H9 (cell line): ENCODE data around the gene GBA2. TPM values are rescaled to one million over a fixed set of nuclear protein-coding genes. Genes with fewer than 3 reads are reported as not detected.

Experiments
- DNase-seq: peaks from one replicate; pipeline ENCODE4 v3.0.0-alpha.2; 2017
- H2AFZ ChIP-seq: one replicate; pipeline ENCODE4 v1.6.1; 2013; ENCODE audit warnings: mild to moderate bottlenecking, low read length, control low read depth, moderate library complexity
- H2AK5ac ChIP-seq: 2 replicates; pipeline ENCODE4 v1.6.1; 2013; ENCODE audit warnings: low read length, control low read depth, mixed read lengths; ENCODE audit not compliant: insufficient read length
- H2BK120ac ChIP-seq: one replicate; pipeline ENCODE4 v1.6.1; 2013; ENCODE audit warnings: low read depth, mild to moderate bottlenecking, low read length, control low read depth, inconsistent platforms; ENCODE audit not compliant: poor library complexity, severe bottlenecking
- H2BK12ac ChIP-seq: 2 replicates; pipeline ENCODE4 v1.6.1; 2013; ENCODE audit warnings: low read length, control low read depth, mixed read lengths, low read depth; ENCODE audit not compliant: insufficient read length
- H2BK15ac ChIP-seq: 2 replicates; pipeline ENCODE4 v1.6.1; 2013; ENCODE audit warnings: low read depth, low read length, control low read depth
- H2BK20ac ChIP-seq: one replicate; pipeline ENCODE4 v1.6.1; 2013; ENCODE audit warnings: low read depth, mild to moderate bottlenecking, low read length, control low read depth, inconsistent platforms; ENCODE audit not compliant: poor library complexity, severe bottlenecking
- H2BK5ac ChIP-seq: 2 replicates; pipeline ENCODE4 v1.6.1; 2013; ENCODE audit warnings: low read length, control low read depth, mixed read lengths; ENCODE audit not compliant: insufficient read length
- H3K14ac ChIP-seq: 2 replicates; pipeline ENCODE4 v1.6.1; 2013; ENCODE audit warnings: low read length, control low read depth; ENCODE audit not compliant: insufficient read depth
- H3K18ac ChIP-seq: 2 replicates; pipeline ENCODE4 v1.6.1; 2013; ENCODE audit warnings: low read depth, mild to moderate bottlenecking, mixed read lengths, low read length, control low read depth; ENCODE audit not compliant: insufficient read length
- H3K23ac ChIP-seq: 2 replicates; pipeline ENCODE4 v1.6.1; 2013; ENCODE audit warnings: low read length, control low read depth, mixed read lengths, low read depth; ENCODE audit not compliant: insufficient read length
- H3K23me2 ChIP-seq: 2 replicates; pipeline ENCODE4 v1.6.1; 2013; ENCODE audit warnings: low read depth, mild to moderate bottlenecking, mixed read lengths, low read length, control low read depth; ENCODE audit not compliant: insufficient read length, poor library complexity, severe bottlenecking
- H3K27ac ChIP-seq: 2 replicates; pipeline ENCODE4 v1.5.1; 2013; ENCODE audit warnings: low read length, control low read depth, mixed read lengths, low read depth; ENCODE audit not compliant: insufficient read length
- H3K27me3 ChIP-seq: 2 replicates; pipeline ENCODE4 v1.6.1; 2013; ENCODE audit warnings: low read length, control low read depth, inconsistent platforms; ENCODE audit not compliant: insufficient read depth
- H3K4ac ChIP-seq: 2 replicates; pipeline ENCODE4 v1.6.1; 2013; ENCODE audit warnings: low read depth, mild to moderate bottlenecking, control low read depth, inconsistent platforms, low read length, moderate library complexity
- H3K4me1 ChIP-seq: 2 replicates; pipeline ENCODE4 v1.6.1; 2013; ENCODE audit warnings: low read length, control low read depth, inconsistent platforms; ENCODE audit not compliant: insufficient read depth
- H3K4me2 ChIP-seq: 2 replicates; pipeline ENCODE4 v1.6.1; 2013; ENCODE audit warnings: low read length, control low read depth, mixed read lengths; ENCODE audit not compliant: insufficient read length, insufficient read depth
- H3K56ac ChIP-seq: 2 replicates; pipeline ENCODE4 v1.6.1; 2013; ENCODE audit warnings: low read depth, mild to moderate bottlenecking, mixed read lengths, low read length, control low read depth; ENCODE audit not compliant: insufficient read length
- H3K79me1 ChIP-seq: 2 replicates; pipeline ENCODE4 v1.6.1; 2013; ENCODE audit warnings: low read depth, mild to moderate bottlenecking, moderate library complexity, low read length, control low read depth, inconsistent platforms; ENCODE audit not compliant: insufficient read depth, poor library complexity, severe bottlenecking
- H3K79me2 ChIP-seq: 2 replicates; pipeline ENCODE4 v1.6.1; 2013; ENCODE audit warnings: low read length, control low read depth, inconsistent platforms; ENCODE audit not compliant: insufficient read depth
- H3K9ac ChIP-seq: 2 replicates; pipeline ENCODE4 v1.6.1; 2013; ENCODE audit warnings: low read length, control low read depth, mixed read lengths; ENCODE audit not compliant: insufficient read length; ENCODE audit errors: extremely low read depth
- H3K9me3 ChIP-seq: one replicate; pipeline ENCODE4 v1.6.1; 2013; ENCODE audit warnings: low read depth, low read length, inconsistent platforms; ENCODE audit not compliant: control insufficient read depth
- H3T11ph ChIP-seq: one replicate; pipeline ENCODE4 v1.6.1; 2013; ENCODE audit warnings: mild to moderate bottlenecking, low read length, control low read depth, inconsistent platforms
- H4K20me1 ChIP-seq: one replicate; pipeline ENCODE4 v1.6.1; 2013; ENCODE audit not compliant: control insufficient read depth, insufficient read length, insufficient read depth
- H4K5ac ChIP-seq: 2 replicates; pipeline ENCODE4 v1.6.1; 2013; ENCODE audit warnings: low read depth, mild to moderate bottlenecking, mixed read lengths, low read length, control low read depth; ENCODE audit not compliant: insufficient read length
- H4K8ac ChIP-seq: replicated peaks from 2 replicates; pipeline ENCODE4 v1.6.1; 2013; ENCODE audit warnings: low read length, control low read depth, mixed read lengths, low read depth; ENCODE audit not compliant: insufficient read length
- H4K91ac ChIP-seq: 2 replicates; pipeline ENCODE4 v1.6.1; 2013; ENCODE audit warnings: low read depth, mild to moderate bottlenecking, moderate library complexity, mixed read lengths, low read length, control low read depth; ENCODE audit not compliant: insufficient read length
- H3K27ac Mint-ChIP-seq, 3 experiments: 2 replicates in 2 of 3; 3 replicates in 1 of 3; pipeline ENCODE4 v1.8.0; 2020 to 2021; ENCODE audit warnings: mixed read lengths in 3 of 3, mild to moderate bottlenecking in 1 of 3, moderate library complexity in 1 of 3
- H3K27me3 Mint-ChIP-seq: 2 replicates; pipeline ENCODE4 v1.8.0; 2021; ENCODE audit warnings: low read depth, mild to moderate bottlenecking, moderate library complexity, mixed read lengths
- H3K36me3 Mint-ChIP-seq, 3 experiments: 2 replicates in 2 of 3; 3 replicates in 1 of 3; pipeline ENCODE4 v1.8.0; 2020 to 2021; ENCODE audit warnings: low read depth in 3 of 3, mixed read lengths in 3 of 3; ENCODE audit not compliant: insufficient read depth in 1 of 3
- H3K4me1 Mint-ChIP-seq, 2 experiments: 2 replicates each; pipeline ENCODE4 v1.8.0; 2020; ENCODE audit warnings: mixed read lengths in 2 of 2
- H3K4me3 Mint-ChIP-seq, 2 experiments: 2 replicates in 1 of 2; 3 replicates in 1 of 2; pipeline ENCODE4 v1.8.0; 2020 to 2021; ENCODE audit warnings: mild to moderate bottlenecking in 2 of 2, mixed read lengths in 2 of 2, moderate library complexity in 1 of 2
- H3K9me3 Mint-ChIP-seq, 2 experiments: 2 replicates in 1 of 2; 3 replicates in 1 of 2; pipeline ENCODE4 v1.8.0; 2020; ENCODE audit warnings: mild to moderate bottlenecking in 2 of 2, mixed read lengths in 2 of 2, moderate library complexity in 1 of 2
- CTCF ChIP-seq: fragments of 200-600 bp; sonication (generic); conservative IDR thresholded peaks from 3 replicates; pipeline ENCODE4 v1.8.0; 2021; ENCODE audit warnings: antibody characterized with exemption, mild to moderate bottlenecking
- WGBS: extraction: QIAGEN DNeasy Blood & Tissue Kit; methylation state at CpG from one replicate; pipeline ENCODE4 v1.1.7; 2013; ENCODE audit warnings: missing lambda C conversion rate, low lambda C conversion rate, mixed read lengths; ENCODE audit not compliant: insufficient read length; ENCODE audit errors: extremely low coverage; 5-methylcytosine and 5-hydroxymethylcytosine counted together
- total RNA-seq: library from RNA; stranded (reverse); gene quantifications from 2 replicates; pipeline ENCODE4 v1.2.1, GENCODE V29; 2021

The GBA2 gene
- total RNA-seq, 1 experiment from 2014 or later, result 103 TPM

GRCh38 chr9:35771075-35771433, 22.0 kb upstream of the GBA2 start:
- Histone ChIP-seq H4K20me1 (no peaks in the 10 kb centered on the region), H2BK5ac (no peak overlapping the region), H3K14ac (no peak overlapping the region), H4K91ac (no peak overlapping the region), H3T11ph (no peak overlapping the region), H3K23ac (no peak overlapping the region), H2BK15ac (no peak overlapping the region), H3K79me2 (no peaks in the 10 kb centered on the region), H3K4ac (no peak overlapping the region), H2BK12ac (no peak overlapping the region), H4K5ac (no peak overlapping the region), H2AK5ac (no peak overlapping the region), H3K9ac (no peak overlapping the region), H3K23me2 (no peaks in the 10 kb centered on the region), H3K9me3 (no peaks in the 10 kb centered on the region), H2BK120ac (no peak overlapping the region), H3K27me3 (no peaks in the 10 kb centered on the region), H3K4me1 (peaks cover 4% of the 10 kb centered on the region; the same call in 1 of the 2 replicates), H3K18ac (no peak overlapping the region), H2AFZ (no peak overlapping the region), H3K79me1 (no peaks in the 10 kb centered on the region), H3K27ac (no peak overlapping the region), H3K4me2 (no peak overlapping the region), H2BK20ac (no peak overlapping the region), H3K56ac (no peak overlapping the region), H4K8ac (no peak overlapping the region)
- no peaks in the 10 kb centered on the region for H3K9me3 Mint-ChIP-seq
- peaks cover 14 to 17% of the 10 kb centered on the region in 2 experiments for H3K4me1 Mint-ChIP-seq
- no peak overlapping the region for H3K27ac Mint-ChIP-seq
- DNase-seq, result no peak
- H3K36me3 Mint-ChIP-seq, result no peaks in the 10 kb centered on the region
- TF ChIP-seq CTCF, result no peak
- no peak overlapping the region for H3K4me3 Mint-ChIP-seq
- no CpG with 5 or more reads among the region's 4 CpGs for WGBS
- H3K27me3 Mint-ChIP-seq, result no peaks in the 10 kb centered on the region
